HS-27A (cell line): Measurements from ENCODE around the gene COCH.
"Not testable (repeated sequence)": the region's sequence is repeated elsewhere in the genome, so short reads cannot be mapped to it uniquely, and the experiment has no call there.

Experiments
- DNase-seq: peaks from one replicate; pipeline ENCODE4 v3.0.0-alpha.2; 2012; ENCODE audit warnings: low read depth, missing footprints

The COCH gene

DNA sequence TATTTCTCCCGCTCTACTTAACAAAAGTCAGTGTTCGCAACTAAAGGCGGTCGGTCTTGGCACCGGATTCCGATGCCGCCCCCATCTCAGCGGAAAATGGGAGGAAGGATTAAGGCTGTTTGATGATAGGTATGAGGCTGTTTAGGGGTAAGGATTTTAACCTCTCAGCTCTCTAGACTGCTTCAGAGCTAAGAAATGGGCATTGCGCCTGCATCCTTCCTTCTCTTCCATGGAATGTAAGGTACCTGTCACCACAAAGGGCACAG lies 1.4 kb downstream of the COCH start:
- no peak for DNase-seq

DNA sequence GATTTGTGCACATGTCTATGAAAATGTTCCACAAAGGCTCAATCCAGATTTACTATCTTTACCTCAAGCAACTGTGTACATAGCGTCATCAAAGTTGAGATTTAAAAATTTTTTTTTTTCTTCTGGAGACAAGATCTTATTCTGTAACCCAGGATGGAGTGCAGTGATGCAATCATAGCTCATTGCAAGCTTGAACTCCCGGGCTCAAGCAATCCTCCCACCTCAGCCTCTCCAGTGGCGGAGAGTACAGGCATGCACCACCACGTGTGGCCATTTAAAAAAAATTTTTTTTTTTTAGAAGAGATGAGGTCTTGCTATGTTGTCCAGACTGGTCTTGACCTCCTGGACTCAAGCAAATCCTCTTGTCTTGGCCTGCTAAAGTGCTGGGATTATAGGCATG lies 2.3 kb downstream of the COCH start:
- no peak for DNase-seq

DNA sequence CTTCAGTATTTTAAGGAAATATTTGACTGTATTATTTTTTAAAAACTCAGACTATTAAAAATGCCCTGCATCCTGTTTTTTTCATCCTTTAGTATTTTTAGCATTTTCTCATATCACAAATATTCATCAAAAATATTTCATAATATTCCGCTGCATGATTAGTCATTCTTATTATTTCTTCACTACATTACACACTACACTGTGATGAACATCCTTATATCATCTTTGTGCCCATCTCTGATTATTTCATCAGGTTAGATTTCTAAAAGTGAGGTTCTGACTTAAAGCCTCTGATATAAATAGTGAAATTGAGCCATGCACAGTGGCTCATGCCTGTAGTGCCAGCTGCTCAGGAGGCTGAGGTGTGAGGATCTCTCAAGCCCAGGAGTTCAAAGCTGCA lies 8.1 kb downstream of the COCH start:
- no peak for DNase-seq

DNA sequence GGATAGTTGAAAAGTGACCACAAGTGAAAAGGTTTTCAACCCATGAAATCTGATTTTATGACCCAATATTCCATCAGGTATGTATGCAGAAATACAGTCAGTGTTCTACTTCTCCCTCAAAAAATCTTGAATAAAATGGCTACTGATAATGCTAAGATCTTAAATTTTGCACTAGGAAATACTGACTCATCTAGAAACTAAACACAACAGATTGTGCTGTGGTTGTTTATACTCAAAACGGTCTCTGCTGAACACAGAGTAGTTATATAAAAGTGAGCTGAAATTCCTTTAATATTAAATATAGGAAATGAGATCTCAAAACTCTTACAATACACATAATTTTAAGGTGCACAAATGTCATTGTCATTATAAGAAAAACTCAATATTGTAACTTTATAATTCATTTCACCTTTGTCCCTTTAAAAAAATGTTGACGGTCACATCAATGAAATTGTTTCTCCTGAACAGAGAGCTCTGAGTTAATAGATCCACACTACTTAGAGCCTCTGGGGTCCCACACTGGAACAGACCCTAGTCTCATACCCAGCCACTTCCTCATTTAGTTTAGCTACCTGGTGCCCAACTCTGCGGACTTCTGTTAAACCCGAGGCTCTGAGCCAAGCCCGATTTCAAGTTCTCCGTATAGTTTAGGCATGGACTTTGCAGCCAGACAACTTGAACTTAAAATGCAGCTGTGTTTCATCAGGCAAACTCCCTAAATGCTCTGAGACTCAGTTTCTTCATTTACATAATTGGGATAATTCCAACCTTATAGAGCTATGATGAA lies 9.3 kb downstream of the COCH start:
- DNase-seq = no peak

DNA sequence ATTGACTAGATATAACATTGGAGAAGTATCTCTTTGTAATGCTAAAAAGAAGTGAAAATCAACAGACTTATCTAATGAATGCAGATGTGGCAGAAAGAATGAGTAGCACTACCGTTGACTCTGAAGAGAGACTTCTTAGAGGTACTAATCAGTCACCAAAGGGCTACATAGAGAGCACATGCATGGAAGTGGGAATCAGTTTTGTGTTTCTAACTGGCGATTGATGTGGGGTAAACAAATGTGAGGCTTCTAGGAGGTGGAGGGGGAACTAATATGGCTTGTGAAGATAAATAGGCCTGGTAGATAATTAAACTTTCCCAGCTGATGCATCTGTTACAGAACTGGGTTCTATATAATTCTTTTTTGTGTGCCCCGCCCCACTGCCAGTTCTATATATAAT lies 10.5 kb downstream of the COCH start:
- no peak for DNase-seq

DNA sequence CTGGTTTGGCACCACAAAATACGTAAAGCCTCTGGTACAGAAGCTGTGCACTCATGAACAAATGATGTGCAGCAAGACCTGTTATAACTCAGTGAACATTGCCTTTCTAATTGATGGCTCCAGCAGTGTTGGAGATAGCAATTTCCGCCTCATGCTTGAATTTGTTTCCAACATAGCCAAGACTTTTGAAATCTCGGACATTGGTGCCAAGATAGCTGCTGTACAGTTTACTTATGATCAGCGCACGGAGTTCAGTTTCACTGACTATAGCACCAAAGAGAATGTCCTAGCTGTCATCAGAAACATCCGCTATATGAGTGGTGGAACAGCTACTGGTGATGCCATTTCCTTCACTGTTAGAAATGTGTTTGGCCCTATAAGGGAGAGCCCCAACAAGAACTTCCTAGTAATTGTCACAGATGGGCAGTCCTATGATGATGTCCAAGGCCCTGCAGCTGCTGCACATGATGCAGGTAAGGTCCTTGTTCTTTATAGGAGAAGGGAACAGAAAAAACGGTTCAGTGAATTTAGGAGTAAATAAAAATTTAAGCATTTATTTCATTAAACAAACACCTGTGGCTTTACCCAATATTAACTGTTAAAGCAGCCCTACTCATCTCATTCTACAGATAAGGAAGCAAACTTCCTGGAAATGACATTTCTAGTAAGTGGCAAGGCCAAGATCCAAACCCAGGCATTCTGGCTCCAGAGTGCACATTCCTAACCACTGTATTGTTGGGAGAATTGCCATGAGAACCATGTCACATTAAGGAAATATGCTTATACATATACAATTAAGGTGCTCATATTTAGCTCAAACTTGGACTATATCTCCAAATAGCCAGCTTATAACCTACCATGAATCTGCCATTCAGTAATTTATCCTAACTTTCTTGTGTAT lies 11.7 kb downstream of the COCH start:
- no peak for DNase-seq

DNA sequence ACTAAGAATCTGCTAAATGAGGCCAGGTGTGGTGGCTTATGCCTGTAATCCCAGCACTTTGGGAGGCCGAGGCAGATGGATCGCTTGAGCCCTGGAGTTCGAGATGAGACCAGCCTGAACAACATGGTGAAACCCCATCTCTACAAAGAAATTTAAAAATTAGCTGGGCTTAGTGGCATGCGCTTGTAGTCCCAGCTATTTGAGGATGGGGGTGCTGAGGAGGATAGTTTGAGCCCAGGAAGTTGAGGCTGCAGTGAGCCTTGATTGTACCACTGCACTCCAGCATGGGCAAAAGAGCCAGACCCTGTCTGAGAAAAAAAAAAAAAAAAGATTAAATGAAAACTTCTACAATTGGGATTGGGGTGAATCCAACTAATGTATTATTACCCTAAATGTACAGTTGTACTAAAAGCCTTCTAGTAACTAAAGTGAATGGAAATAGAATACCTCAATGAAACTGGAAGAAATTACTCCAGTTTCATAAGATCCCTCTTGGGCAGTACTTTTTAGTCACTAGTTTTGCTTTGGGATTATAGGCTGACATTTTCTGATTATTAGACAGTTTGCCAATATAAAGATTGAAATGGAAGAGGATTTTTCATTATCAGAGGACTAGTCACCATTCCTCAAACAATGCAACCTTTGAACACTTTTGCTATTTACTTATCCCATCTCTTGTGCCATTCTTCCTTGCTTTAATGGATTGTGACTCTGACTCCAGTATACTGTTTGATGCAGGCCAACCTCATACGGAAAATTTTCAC lies 14.3 kb downstream of the COCH start:
- no peak for DNase-seq

DNA sequence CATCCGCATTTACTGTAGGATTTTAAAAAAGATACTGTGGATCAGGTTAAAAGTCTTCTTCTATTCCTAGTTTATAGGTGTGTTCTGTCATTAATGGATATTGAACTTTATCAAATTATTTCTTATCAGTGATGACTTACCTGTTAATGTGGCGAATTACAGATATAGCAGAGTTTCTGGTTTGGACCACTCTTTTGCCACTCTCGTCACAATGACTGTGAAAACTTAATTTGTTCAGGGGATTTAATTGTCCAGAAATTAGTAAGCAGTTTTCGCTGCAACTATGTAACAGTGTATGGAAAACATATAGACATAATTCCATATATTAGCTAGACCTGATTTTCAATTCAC lies 14.9 kb downstream of the COCH start:
- no peak for DNase-seq

DNA sequence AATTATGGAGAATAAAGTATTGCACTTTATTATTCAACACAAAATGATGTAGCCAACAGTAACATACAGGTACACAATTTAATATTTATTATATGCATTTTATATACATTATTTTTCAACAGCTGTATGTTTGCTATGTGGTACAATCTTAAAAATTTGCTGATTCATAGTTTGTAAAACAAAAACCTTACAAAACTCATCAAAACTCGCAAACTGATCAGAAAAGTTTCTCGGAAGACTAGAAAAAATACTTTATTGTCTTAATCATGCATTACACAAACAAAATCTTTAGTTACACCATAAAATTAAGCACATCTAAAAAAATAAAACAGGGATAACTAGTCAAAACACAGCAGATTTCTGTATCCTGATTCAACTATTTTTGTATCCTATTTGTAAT lies 19.5 kb downstream of the COCH start:
- no peak for DNase-seq

DNA sequence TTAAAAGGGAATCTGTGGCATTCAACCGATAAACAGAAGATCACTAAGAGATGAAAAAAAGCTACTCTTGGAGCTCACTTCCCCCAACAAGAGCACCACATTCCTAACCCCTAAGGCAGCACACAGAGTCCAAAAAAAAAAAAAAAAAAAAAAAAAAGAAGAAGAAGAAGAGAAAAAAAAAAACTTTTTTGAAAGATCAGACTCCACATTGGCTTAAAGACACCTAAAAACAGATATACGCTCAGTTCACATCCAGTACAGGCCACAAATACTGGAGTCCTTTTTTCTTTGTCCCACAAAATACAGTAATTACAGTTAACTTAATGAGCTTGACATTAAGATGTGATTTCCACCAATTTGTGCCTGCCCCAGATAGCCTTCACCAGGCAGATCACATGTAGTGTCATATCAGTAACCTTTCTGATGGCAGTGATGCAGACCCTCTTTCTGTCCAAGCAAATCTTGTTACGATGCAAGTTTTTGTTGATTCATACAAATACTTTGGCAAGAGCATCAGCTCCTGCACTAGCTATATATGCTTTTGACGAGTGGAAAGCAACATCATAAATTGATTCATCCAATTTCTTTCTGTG lies 20.7 kb downstream of the COCH start:
- DNase-seq = no peak

DNA sequence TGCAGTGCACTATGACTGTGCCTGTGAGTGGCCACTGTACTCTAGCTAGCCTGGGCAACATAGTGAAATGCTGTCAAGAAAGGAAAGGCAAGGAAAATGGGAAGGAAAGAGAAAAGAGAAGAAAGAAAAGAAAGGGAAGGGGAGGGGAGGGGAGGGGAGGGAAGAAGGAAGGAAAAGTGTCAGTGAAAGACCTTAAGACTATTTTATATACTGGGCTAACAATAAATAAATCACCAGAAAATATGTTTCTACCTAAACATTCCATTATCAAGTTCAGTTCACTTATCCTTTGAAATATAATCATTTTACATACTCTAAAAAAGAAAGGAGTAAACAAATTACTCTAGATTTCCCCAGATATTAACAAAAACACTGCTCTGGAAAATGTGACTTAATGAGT lies 22.1 kb downstream of the COCH start:
- no peak for DNase-seq

DNA sequence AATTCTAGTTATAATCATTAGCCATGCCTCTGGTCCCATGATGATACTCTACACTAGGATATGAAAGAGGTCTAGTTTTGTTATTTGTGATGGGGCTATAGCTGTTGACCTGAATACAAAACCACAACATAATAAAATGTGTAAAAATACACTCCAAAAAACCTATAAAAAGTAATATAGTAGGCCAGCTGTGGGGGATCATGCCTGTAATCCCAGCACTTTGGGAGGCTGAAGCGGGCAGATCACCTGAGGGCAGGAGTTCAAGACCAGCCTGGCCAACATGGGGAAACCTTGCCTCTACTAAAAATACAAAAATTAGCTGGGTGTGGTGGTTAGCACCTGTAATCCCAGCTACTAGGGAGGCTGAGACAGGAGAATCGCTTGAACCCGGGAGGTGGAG lies 22.8 kb downstream of the COCH start:
- DNase-seq = not testable (repeated sequence)

DNA sequence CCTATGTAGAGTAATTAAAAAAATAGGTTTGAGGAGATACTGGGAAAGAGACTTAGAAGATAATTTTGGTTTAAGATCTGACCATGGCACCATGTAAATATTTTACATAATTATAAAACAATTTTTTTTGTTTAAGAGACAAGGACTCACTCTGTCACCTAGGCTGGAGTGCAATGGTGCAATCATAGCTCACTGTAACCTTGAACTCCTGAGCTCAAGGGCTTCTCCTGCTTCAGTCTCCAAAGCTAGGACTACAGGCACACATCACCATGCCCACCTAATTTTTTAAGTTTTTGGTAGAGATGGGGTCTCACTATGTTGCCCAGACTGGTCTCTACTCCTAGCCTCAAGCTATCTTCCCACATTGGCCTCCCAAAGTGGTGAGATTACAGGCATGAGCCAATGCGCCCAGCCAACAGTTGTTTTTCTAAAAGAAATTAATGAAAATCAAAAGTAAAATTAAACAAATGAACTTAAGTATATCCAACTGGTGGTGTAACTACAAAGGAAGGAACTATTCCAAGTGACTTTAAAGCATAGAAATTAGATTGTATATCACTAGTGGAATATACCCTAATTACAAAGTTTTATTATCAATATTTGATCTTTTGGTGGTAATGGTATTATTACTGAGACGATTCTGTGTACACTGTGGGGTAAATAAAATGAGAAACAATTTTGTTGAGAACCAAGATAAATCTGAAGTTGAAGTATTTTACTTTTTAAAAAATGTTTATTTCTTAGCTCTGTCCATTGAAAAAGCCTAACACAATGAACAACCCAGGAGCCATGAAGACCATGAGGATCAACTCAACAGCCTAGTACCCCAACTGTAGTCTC lies 29.1 kb downstream of the COCH start:
- DNase-seq = no peak

DNA sequence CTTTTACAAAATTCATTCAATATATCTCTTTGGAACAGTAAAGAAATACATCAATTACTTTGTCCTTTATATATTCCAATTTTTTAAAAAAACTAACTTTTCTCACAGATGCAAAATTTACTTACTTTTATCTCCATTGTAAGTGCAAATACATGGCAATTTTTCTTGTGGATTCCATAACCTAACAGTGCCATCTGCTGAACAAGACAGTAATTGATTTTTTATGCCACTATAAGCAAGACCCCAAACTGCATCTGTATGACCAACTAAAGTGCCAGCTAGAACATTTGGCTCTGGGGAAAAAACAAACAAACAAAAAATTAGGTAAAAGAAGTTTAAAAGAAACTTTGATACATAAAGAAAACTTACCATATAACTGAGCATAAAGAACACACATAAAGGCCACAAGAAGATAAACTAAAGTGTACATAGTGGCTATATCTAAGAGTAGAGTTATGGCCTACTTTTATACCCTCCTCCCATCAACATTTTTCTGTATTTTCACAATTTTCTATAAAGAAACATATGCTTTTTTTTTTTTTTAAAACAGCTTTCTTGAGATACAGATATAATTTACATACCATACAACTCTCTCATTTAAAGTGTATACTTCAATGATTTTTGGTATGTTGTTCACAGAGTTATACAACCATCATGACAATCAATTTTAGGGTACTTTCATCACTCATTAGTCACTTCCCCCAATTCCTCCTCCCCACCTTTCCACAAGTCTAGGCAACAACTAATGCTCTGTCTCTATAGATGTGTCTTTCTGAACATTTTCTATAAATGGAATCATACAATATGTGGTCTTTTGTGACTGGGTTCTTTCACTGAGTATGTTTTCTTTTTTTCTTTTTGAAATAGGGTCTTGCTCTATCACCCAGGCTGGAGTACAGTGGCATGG lies 32.6 kb downstream of the COCH start:
- DNase-seq = no peak

DNA sequence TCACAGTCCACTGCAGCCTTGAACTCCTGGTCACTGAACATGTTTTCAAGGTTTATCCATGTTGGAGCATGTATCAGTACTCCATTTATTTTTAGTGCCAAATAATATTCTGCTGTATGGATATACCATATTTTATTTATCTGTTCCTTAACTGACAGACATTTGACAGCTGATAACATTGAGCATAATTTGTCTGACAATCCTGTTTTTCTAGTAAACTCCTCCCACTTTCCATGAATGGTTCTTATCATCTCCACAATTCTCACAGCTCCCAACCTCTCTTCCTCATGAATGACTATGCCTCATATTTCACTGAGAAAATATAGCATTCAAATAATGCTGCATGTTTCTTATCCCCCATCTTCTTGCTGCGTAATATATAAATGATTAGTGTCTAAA lies 33.3 kb downstream of the COCH start:
- DNase-seq = no peak

DNA sequence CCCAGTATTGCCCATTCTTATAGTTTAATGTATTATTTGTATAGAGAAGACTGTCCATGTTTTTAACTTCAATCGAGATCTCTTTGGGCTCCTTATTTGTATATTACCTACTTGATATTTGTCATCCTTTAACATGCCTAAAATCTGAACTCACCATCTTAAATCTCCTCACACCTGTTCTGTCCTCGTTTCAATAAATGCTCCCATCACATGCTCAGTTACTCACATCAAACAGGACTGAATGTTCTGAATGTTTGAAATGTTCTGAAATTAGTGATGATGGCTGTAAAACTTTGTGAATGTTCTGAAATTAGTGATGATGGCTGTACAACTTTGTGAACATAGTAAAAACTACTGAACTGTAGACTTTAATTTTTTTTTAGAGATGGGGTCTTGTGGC lies 34.5 kb downstream of the COCH start:
- no peak for DNase-seq

DNA sequence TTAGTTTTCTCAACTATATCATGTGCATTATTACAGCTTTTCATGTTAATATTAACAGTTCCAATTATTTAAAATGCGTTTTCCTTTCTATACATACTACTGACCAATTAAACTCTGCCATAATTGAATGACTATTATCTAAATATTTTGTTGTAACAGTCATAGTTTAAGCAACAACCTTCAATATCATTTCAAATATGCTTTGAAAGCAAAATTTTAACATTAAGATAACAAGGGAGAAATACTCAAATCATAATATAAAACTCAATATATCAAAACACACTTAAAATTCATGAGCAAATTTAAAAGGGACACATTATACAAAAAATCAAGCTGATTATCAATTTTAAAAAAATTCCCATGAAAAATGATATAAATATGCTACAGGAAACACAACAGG lies 40.5 kb downstream of the COCH start:
- DNase-seq = no peak

DNA sequence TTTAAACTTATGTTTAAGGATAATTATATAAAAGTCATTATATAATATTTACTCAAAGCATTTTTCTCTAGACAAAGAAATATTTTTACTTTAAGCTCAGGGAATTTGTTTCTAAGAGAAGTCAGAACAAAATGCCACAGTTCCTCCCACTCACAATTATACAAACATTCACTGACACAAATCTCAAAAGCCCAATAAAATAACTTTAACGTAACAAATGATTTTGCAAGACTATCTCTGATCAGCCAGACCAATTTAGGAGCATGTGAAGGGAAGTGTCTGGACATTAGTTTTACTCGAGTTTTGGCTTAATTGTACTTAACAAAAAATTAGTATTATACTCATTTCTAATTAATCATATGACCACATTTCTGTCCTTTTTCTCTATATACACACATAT lies 41.2 kb downstream of the COCH start:
- no peak for DNase-seq

DNA sequence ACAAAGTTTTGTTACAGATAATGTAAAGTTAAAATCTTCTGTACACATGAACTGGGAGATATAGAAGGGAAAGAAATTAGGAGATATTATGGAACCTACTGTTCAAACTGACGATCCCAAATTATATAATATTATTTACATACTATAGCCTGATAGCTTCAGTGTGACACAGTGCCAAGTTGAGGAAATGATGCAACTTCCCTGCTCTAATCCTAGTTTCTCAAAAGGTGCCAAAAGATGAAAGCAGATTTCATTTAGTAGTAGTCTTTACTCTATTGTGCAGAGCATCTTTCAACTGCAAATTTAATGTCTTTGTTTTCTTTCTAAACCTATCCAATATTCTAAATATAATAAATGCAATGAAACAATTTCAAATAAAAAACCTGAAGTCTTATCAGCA lies 46.9 kb downstream of the COCH start:
- no peak for DNase-seq

DNA sequence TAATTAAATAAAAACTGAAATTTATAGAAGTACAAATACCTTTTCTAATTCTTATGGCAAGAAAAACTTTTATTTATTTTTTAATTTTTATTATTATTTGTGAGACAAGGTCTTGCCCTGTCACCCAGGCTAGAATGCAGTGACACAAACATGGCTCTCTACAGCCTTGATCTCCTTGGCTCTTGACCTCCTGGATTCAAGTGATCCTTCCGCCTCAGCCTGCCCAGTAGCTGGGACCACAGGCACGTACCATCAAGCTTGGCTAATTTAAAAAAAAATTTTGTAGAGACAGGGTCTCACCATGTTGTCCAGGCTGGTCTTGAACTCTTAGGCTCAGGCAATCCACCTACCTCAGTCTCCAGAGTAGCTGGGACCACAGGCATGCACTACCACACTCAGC lies 47.4 kb downstream of the COCH start:
- DNase-seq = no peak

DNA sequence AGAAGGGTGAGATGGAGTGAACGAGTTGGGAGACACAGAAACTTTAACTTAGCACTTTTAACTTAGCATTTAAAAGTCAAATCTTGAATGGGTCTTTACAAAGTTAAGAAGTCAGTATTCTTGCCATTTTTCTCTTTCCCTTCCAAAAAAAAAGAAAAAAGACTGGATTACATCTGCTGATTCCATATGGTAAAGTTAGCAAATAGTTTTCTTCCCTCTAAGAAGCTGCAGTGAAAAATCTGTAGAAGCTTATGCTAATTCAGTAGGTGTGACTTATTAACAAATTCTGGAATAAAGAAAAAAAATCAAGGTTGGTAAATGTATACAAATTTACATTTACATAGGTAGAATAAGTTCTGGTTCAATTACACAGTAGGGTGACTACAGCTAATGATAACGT lies 50.9 kb downstream of the COCH start:
- DNase-seq = no peak
